Esophagus squamous epithelium (tissue), 5 donors: ENCODE results near the gene TYK2. TPM values are rescaled to one million over a fixed set of nuclear protein-coding genes. Genes with fewer than 3 reads are reported as not detected.
"Not testable (repeated sequence)": the region's sequence is repeated elsewhere in the genome, so short reads cannot be mapped to it uniquely, and the experiment has no call there.

Experiments
- DNase-seq: peaks from one replicate; lab custom pipeline; 2025; lab: John Stamatoyannopoulos, UW
- H3K27ac ChIP-seq, 4 donors: fragments of 200-600 bp; sonication (generic); one replicate each; pipeline ENCODE4 v1.5.1; 2016 to 2019; ENCODE audit warnings: mild to moderate bottlenecking in 1 of 4
- H3K27me3 ChIP-seq, 4 donors: fragments of 200-600 bp; sonication (generic); 1 replicate in 3 of 4; 2 replicates in 1 of 4; pipeline versions ENCODE4 v1.5.1 to v1.6.0; 2017 to 2021; ENCODE audit warnings: antibody characterized with exemption in 1 of 4
- H3K36me3 ChIP-seq, 3 donors: fragments of 200-600 bp; sonication (generic); one replicate each; pipeline ENCODE4 v1.5.1; 2016 to 2019
- H3K4me1 ChIP-seq, 3 donors: fragments of 200-600 bp; sonication (generic); one replicate each; pipeline ENCODE4 v1.5.1; 2017 to 2019
- H3K4me3 ChIP-seq, 4 donors: fragments of 200-600 bp; sonication (generic); 1 replicate in 3 of 4; 2 replicates in 1 of 4; pipeline ENCODE4 v1.5.1; 2016 to 2019; ENCODE audit warnings: mild to moderate bottlenecking in 2 of 4, moderate library complexity in 1 of 4
- H3K9me3 ChIP-seq, 3 donors: fragments of 200-600 bp; sonication (generic); one replicate each; pipeline ENCODE4 v1.5.1; 2016 to 2019
- CTCF ChIP-seq, 6 experiments: fragments of 450-650 bp in 4 of 6; fragments of 200-600 bp in 2 of 6; sonication (generic) in 2 of 6; IDR thresholded peaks; one replicate each; pipeline ENCODE4 v1.5.1; 2016 to 2019; ENCODE audit warnings: antibody characterized with exemption in 6 of 6, mild to moderate bottlenecking in 4 of 6, moderate library complexity in 4 of 6
- POLR2A ChIP-seq, 4 donors: fragments of 450-650 bp; IDR thresholded peaks; one replicate each; pipeline ENCODE4 v1.6.1; 2017; ENCODE audit warnings: antibody characterized with exemption in 4 of 4, mild to moderate bottlenecking in 4 of 4, moderate library complexity in 3 of 4
- WGBS, 2 donors: methylation state at CpG; one replicate each; pipeline ENCODE4 v1.1.5; 2018; 5-methylcytosine and 5-hydroxymethylcytosine counted together
- intact Hi-C: fragments of 100-400 bp; cut with DNase I; formaldehyde crosslinking; loops from one replicate; pipeline ENCODE4 v1.15.0; 2022
- total RNA-seq, 4 donors: library from RNA; depleted of rRNA; stranded (reverse); fragments of >200 nt; gene quantifications; one replicate each; pipeline ENCODE4 v1.1.0, GENCODE V29; 2016
- donor health status: DM: yes; HTN: yes; CAD: no.

Gene TYK2
- total RNA-seq, 4 donors from 2014 or later = 41.8 to 74.2 (median 50.7) TPM

DNA sequence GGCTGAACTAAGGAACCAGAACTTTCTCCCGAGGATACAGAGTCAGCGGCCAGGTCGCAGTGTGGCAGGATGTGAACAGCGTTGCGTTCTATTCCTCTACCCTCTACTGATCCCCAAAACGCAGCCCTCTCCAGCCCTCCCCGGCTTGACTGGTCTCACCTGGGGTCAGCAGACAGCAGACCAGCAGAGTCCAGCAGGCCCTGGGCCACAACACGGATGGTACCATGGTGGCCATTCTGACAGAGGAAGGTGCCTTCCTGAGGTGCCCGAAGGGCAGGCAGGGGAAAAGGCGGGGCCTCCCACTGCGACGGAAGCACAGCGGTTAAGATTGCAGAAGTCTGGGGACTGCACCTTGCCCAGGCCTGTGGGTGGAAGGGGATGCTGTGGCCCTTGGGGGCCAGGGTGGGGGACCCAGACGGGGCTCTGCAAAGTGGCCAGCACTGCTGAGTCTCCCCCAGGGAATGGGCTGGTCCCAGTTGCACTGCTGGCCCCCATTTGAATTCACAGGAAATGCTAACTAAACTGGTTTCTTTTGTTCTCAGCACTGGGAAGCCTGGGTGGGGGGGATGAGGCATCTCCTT, 40.9 kb downstream of the TYK2 start, which contains the start of gene ICAM3:
Gene ICAM3, minus strand, starts transcription at position 245 of the 581 bp plus-strand sequence. Its CDS starts 10 bp downstream, at position 235.
- Histone ChIP-seq H3K27ac (peak within 1 kb of the TSS in 2 of 4 donors; percentile 39 to 46), H3K4me3 (peak within 1 kb of the TSS in 3 of 4 donors; percentile 2 to 53 (median 33)), H3K4me1 (peaks cover 0 to 11% (median 3%) of the 10 kb centered on the region in 3 donors), H3K9me3 (no peaks in the 10 kb centered on the region), H3K36me3 (no peaks in the 10 kb centered on the region), H3K27me3 (no peaks in the 10 kb centered on the region)
- 52 to 59% methylated on average over 3 to 5 of the region's 14 CpGs for WGBS, 2 donors
- TF ChIP-seq POLR2A (IDR thresholded peaks at IDR 0.05) = peak in 1 of 4 donors; percentile 12
- no peak for TF ChIP-seq CTCF (IDR thresholded peaks at IDR 0.05)
- intact Hi-C loops = no loop called here
- DNase-seq = no peak

GRCh38 chr19:10338940-10339339, 41.4 kb downstream of the TYK2 start:
- 66 to 84% methylated on average over 3 to 4 of the region's 6 CpGs for WGBS, 2 donors
- Histone ChIP-seq H3K9me3 (no peaks in the 10 kb centered on the region), H3K4me3 (peak overlapping the region in 3 of 4 donors; percentile 2 to 53 (median 33)), H3K27me3 (no peaks in the 10 kb centered on the region), H3K36me3 (no peaks in the 10 kb centered on the region), H3K27ac (peak overlapping the region in 2 of 4 donors; percentile 39 to 46), H3K4me1 (peaks cover 2 to 16% (median 6%) of the 10 kb centered on the region in 3 donors)
- no peak for DNase-seq
- TF ChIP-seq CTCF (IDR thresholded peaks at IDR 0.05) (no peak), POLR2A (IDR thresholded peaks at IDR 0.05) (no peak)
- intact Hi-C loops = no loop called here

DNA sequence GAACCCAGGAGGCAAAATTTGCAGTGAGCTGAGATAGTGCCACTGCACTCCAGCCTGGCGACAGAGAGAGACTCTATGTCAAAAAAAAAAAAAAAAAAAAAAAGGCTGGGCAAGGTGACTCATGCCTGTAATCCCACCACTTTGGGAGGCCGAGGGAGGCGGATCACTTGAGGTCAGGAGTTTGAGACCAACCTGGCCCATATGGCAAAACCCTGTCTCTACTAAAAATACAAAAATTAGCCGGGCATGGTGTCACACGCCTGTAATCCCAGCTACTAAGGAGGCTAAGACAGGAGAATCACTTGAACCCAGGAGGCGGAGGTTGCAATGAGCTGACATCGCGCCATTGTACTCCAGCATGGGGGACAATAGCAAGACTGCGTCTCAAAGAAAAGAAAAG, 43.6 kb downstream of the TYK2 start:
- H3K9me3 ChIP-seq, H3K27ac ChIP-seq, H3K4me3 ChIP-seq, H3K27me3 ChIP-seq, DNase-seq, intact Hi-C loops, H3K36me3 ChIP-seq: not testable (repeated sequence)
- 84 to 85% methylated on average over 9 of the region's 9 CpGs for WGBS, 2 donors
- peaks cover 14 to 33% (median 15%) of the 10 kb centered on the region in 3 donors for H3K4me1 ChIP-seq

DNA sequence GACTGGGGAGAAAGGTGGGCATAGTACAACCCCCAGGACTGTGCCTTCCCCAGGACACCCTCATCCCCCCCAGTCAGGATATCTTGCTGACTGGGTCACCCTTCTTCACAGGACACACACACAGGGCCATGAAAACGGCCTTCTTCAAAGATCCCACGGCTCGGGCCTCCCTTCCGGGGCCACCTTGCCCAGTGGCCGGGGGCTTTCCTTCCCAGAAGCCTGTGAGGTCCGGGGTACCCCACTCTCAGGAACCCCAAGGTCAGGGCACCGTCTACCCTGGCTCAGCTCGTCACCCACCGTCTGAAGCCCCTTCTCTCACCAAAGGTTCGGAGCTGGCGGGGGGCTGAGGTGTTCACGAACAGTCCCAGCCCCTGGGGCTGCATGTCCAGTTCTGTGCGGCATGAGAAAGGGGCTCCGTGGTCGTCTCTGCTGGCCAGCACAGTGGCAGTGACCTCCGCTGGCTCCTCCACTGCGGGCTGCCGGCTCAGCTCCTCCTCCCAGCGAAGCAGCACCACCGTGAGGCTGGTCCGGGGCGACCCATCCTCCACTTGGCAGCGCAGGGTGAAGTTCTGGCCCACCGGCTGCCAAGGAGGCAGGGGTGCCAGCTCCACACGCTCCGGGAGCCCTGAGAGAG, 44.9 kb downstream of the TYK2 start:
- no peak for DNase-seq
- Histone ChIP-seq H3K9me3 (no peaks in the 10 kb centered on the region), H3K27ac (peak overlapping the region in 3 of 4 donors; percentile 52 to 93 (median 91)), H3K4me3 (peak overlapping the region; percentile 82 to 97 (median 87)), H3K27me3 (no peaks in the 10 kb centered on the region), H3K4me1 (peaks cover 14 to 36% (median 16%) of the 10 kb centered on the region in 3 donors), H3K36me3 (peaks cover 0 to 3% (median 0%) of the 10 kb centered on the region in 3 donors)
- 55 to 68% methylated on average over 6 to 7 of the region's 26 CpGs for whole genome bisulfite sequencing, 2 donors
- intact Hi-C loops = no loop called here
- no peak for TF ChIP-seq POLR2A (IDR thresholded peaks at IDR 0.05)
- TF ChIP-seq CTCF (IDR thresholded peaks at IDR 0.05) = no peak

GRCh38 chr19:10334588-10335351, 45.6 kb downstream of the TYK2 start:
- WGBS, 2 donors = 3 to 11% methylated on average over 11 to 21 of the region's 59 CpGs
- peaks cover under 1 to 10% (median 5%) of the 10 kb centered on the region in 3 donors for H3K36me3 ChIP-seq
- H3K4me1 ChIP-seq = peaks cover 14 to 36% (median 16%) of the 10 kb centered on the region in 3 donors
- no peaks in the 10 kb centered on the region for H3K9me3 ChIP-seq
- intact Hi-C loops = no loop called here
- no peaks in the 10 kb centered on the region for H3K27me3 ChIP-seq
- H3K27ac ChIP-seq = peak overlapping the region; percentile 81 to 93 (median 92)
- DNase-seq = peak; percentile 43
- TF ChIP-seq CTCF (IDR thresholded peaks at IDR 0.05) (peak in 1 of 6 experiments; percentile 9), POLR2A (IDR thresholded peaks at IDR 0.05) (peak in 2 of 4 donors; percentile 29 to 35)
- H3K4me3 ChIP-seq = peak overlapping the region; percentile 82 to 97 (median 87)
